Right atrium auricular region (tissue), 2 donors: ENCODE data around the gene ARFGAP3. TPM values are rescaled to one million over a fixed set of nuclear protein-coding genes. Genes with fewer than 3 reads are reported as not detected.

Source experiments
- DNase-seq: peaks from one replicate; pipeline ENCODE4 v3.0.0-alpha.2; 2019; ENCODE audit warnings: low spot score
- H3K27ac ChIP-seq, 2 donors: fragments of 200-600 bp; sonication (generic); 1 replicate in 1 of 2; 2 replicates in 1 of 2; pipeline ENCODE4 v1.5.1; 2016 to 2019
- H3K27me3 ChIP-seq, 2 donors: fragments of 200-600 bp; sonication (generic); one replicate each; pipeline versions ENCODE4 v1.5.1 to v1.6.0; 2017 to 2019
- H3K36me3 ChIP-seq: fragments of 200-600 bp; sonication (generic); one replicate; pipeline ENCODE4 v1.5.1; 2016
- H3K4me1 ChIP-seq, 2 donors: fragments of 200-600 bp; sonication (generic); one replicate each; pipeline versions ENCODE4 v1.5.1 to v1.6.0; 2017 to 2019
- H3K4me3 ChIP-seq, 2 donors: fragments of 200-600 bp; sonication (generic); 1 replicate in 1 of 2; 2 replicates in 1 of 2; pipeline ENCODE4 v1.5.1; 2017 to 2019; ENCODE audit warnings: mild to moderate bottlenecking in 1 of 2, moderate library complexity in 1 of 2
- H3K9me3 ChIP-seq, 2 donors: fragments of 200-600 bp; sonication (generic); one replicate each; pipeline ENCODE4 v1.5.1; 2019
- CTCF ChIP-seq, 2 donors: fragments of 200-600 bp; sonication (generic); IDR thresholded peaks; one replicate each; pipeline ENCODE4 v1.5.1; 2019; ENCODE audit warnings: antibody characterized with exemption in 2 of 2
- total RNA-seq, 2 donors: library from RNA; depleted of rRNA; stranded (reverse); fragments of >200 nt; gene quantifications; one replicate each; pipeline ENCODE4 v1.1.0, GENCODE V29; 2016

The ARFGAP3 gene
- total RNA-seq, 2 donors from 2014 or later: 27.4 to 29.6 TPM

GRCh38 chr22:42848941-42849550 lies 8.0 kb downstream of the ARFGAP3 start:
- no peak overlapping the region for H3K27ac ChIP-seq
- no peak overlapping the region for H3K4me3 ChIP-seq
- DNase-seq: no peak
- H3K9me3 ChIP-seq: no peaks in the 10 kb centered on the region
- no peaks in the 10 kb centered on the region for H3K27me3 ChIP-seq
- H3K4me1 ChIP-seq: no peaks in the 10 kb centered on the region
- peaks cover 24% of the 10 kb centered on the region for H3K36me3 ChIP-seq
- TF ChIP-seq CTCF (IDR thresholded peaks at IDR 0.05): no peak

- Histone ChIP-seq H3K36me3 (peaks cover 34% of the 10 kb centered on the region), H3K9me3 (no peaks in the 10 kb centered on the region), H3K27ac (no peak overlapping the region), H3K4me3 (no peak overlapping the region), H3K4me1 (no peaks in the 10 kb centered on the region), H3K27me3 (no peaks in the 10 kb centered on the region)
- TF ChIP-seq CTCF (IDR thresholded peaks at IDR 0.05): no peak
- no peak for DNase-seq
Measured at GRCh38 chr22:42847110-42847509, 10.0 kb downstream of the ARFGAP3 start.

GRCh38 chr22:42844756-42845155 lies 12.3 kb downstream of the ARFGAP3 start:
- H3K36me3 ChIP-seq: peaks cover 44% of the 10 kb centered on the region
- H3K9me3 ChIP-seq: no peaks in the 10 kb centered on the region
- DNase-seq: no peak
- H3K4me3 ChIP-seq: no peak overlapping the region
- no peaks in the 10 kb centered on the region for H3K27me3 ChIP-seq
- no peaks in the 10 kb centered on the region for H3K4me1 ChIP-seq
- no peak overlapping the region for H3K27ac ChIP-seq
- no peak for TF ChIP-seq CTCF (IDR thresholded peaks at IDR 0.05)

GRCh38 chr22:42842658-42843370 lies 14.3 kb downstream of the ARFGAP3 start:
- Histone ChIP-seq H3K36me3 (peaks cover 44% of the 10 kb centered on the region), H3K4me3 (no peak overlapping the region), H3K9me3 (no peaks in the 10 kb centered on the region), H3K4me1 (no peaks in the 10 kb centered on the region), H3K27ac (no peak overlapping the region), H3K27me3 (no peaks in the 10 kb centered on the region)
- TF ChIP-seq CTCF (IDR thresholded peaks at IDR 0.05): no peak
- no peak for DNase-seq

- Histone ChIP-seq H3K27ac (no peak overlapping the region), H3K4me1 (no peaks in the 10 kb centered on the region), H3K9me3 (no peaks in the 10 kb centered on the region), H3K27me3 (no peaks in the 10 kb centered on the region), H3K36me3 (peaks cover 43% of the 10 kb centered on the region), H3K4me3 (no peak overlapping the region)
- no peak for DNase-seq
- TF ChIP-seq CTCF (IDR thresholded peaks at IDR 0.05): no peak
Measured at GRCh38 chr22:42841444-42841843, 15.6 kb downstream of the ARFGAP3 start.
